Muscle layer of duodenum (tissue), 2 donors: ENCODE results near the gene PTPRN2.
"Not testable (repeated sequence)": the region's sequence is repeated elsewhere in the genome, so short reads cannot be mapped to it uniquely, and the experiment has no call there.

Experiments used
- H3K27ac ChIP-seq: one replicate; pipeline ENCODE4 v1.7.0; 2013; ENCODE audit warnings: mild to moderate bottlenecking, low read length
- H3K27me3 ChIP-seq: one replicate; pipeline ENCODE4 v1.7.0; 2013; ENCODE audit warnings: low read depth, mild to moderate bottlenecking, control low read depth, low read length
- H3K36me3 ChIP-seq, 2 donors: one replicate each; pipeline ENCODE4 v1.7.0; 2013; ENCODE audit warnings: low read length in 2 of 2, control low read depth in 1 of 2, mild to moderate bottlenecking in 1 of 2; ENCODE audit not compliant: insufficient read depth in 2 of 2, control insufficient read depth in 1 of 2
- H3K4me1 ChIP-seq, 2 donors: one replicate each; pipeline ENCODE4 v1.7.0; 2013; ENCODE audit warnings: low read length in 2 of 2, mild to moderate bottlenecking in 2 of 2, control low read depth in 1 of 2, moderate library complexity in 1 of 2; ENCODE audit not compliant: insufficient read depth in 2 of 2, control insufficient read depth in 1 of 2
- H3K4me3 ChIP-seq, 2 donors: one replicate each; pipeline ENCODE4 v1.7.0; 2013; ENCODE audit warnings: low read length in 2 of 2, low read depth in 1 of 2, mild to moderate bottlenecking in 1 of 2
- H3K9me3 ChIP-seq, 2 donors: one replicate each; pipeline ENCODE4 v1.7.0; 2013; ENCODE audit warnings: low read length in 2 of 2, control low read depth in 1 of 2, mild to moderate bottlenecking in 1 of 2; ENCODE audit not compliant: control insufficient read depth in 1 of 2
- donor health status: healthy.

PTPRN2 gene

DNA sequence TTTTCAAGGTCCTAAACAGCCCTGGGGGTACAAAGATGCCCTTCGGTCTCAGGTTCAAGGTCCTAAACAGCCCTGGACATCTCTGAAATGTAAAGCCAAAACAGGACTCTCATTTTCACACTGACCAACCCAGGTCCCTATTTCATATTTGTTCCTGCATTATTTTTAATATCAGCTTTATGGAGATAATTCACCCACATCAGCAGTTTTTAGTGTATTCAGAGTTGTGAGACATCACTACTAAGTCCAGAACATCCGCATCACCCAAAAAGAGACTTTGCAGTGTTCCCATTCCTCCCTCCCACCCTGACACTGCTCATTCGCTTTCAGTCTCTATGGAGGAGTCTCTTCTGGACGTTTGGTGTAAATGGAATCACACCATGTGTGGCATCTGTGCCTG, 420.2 kb downstream of the PTPRN2 start:
- no peak overlapping the region for H3K27ac ChIP-seq
- H3K9me3 ChIP-seq = peaks cover 0 to 19% of the 10 kb centered on the region in 2 donors
- H3K36me3 ChIP-seq = no peaks in the 10 kb centered on the region
- H3K27me3 ChIP-seq = no peaks in the 10 kb centered on the region
- no peak overlapping the region for H3K4me3 ChIP-seq
- H3K4me1 ChIP-seq = no peaks in the 10 kb centered on the region

DNA sequence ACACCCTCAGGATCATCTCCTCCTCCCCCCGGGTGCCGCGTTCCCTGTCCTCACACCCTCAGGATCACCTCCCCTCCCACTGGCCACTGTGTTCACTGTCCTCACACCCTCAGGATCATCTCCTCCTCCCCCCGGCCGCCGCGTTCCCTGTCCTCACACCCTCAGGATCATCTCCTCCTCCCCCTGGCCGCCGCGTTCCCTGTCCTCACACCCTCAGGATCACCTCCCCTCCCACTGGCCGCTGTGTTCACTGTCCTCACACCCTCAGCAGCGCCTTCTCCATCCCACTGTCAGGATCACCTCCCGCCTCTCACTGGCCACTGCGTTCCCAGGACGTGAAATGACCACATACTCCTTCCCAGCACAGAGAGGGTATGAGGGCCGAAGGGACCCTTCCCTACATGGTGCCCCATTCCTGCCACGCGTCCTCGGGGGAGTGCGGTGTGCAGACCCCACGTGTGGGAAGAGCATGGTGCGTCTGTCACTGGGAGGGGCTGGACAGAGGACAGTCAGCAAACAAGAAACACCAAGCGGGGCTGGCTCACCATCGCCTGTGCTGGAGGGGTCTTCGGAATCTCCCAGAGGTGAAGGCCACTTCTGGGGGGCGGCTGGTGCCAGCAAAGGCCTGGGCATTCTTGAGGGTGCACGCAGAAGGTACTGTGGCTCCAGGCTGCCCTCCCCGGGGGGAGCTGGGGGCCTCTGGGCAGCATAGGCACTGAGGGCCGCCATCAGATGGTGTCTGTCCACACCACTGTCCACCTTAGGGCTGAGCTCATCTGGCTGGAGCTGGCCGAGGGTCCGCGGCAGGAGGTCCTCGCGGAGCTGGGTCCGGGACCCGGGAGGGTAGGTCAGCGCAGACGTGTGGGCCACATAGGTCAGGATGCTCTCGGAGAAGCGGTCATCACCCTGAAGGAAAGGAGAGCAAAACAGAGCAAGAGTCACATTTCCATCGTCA, 421.0 kb downstream of the PTPRN2 start:
- Histone ChIP-seq H3K27me3 (no peaks in the 10 kb centered on the region), H3K9me3 (peaks cover 0 to 17% of the 10 kb centered on the region in 2 donors), H3K4me1 (no peaks in the 10 kb centered on the region), H3K27ac (no peak overlapping the region), H3K36me3 (no peaks in the 10 kb centered on the region), H3K4me3 (no peak overlapping the region)

DNA sequence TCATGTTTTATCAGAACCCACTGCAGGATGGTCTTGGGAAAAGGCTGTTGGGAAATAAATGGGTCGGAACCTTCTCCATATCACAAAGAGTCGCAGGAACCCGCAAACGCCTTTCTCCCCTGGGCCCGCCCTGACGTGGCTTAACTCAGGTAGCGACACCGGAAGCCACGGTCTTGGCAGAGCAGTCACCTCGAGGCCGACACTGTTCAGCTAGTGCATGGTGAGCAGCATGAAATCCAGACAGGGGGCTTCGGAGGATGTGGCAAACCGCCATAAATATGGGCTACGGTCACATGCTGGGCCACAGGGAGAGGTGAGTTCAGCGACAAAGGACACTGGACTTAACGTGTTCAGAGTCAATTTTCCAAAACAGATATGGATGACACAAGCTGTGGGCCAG, 421.9 kb downstream of the PTPRN2 start:
- Histone ChIP-seq H3K9me3 (peaks cover 0 to 17% of the 10 kb centered on the region in 2 donors), H3K27me3 (no peaks in the 10 kb centered on the region), H3K27ac (no peak overlapping the region), H3K36me3 (no peaks in the 10 kb centered on the region), H3K4me1 (no peaks in the 10 kb centered on the region), H3K4me3 (no peak overlapping the region)

DNA sequence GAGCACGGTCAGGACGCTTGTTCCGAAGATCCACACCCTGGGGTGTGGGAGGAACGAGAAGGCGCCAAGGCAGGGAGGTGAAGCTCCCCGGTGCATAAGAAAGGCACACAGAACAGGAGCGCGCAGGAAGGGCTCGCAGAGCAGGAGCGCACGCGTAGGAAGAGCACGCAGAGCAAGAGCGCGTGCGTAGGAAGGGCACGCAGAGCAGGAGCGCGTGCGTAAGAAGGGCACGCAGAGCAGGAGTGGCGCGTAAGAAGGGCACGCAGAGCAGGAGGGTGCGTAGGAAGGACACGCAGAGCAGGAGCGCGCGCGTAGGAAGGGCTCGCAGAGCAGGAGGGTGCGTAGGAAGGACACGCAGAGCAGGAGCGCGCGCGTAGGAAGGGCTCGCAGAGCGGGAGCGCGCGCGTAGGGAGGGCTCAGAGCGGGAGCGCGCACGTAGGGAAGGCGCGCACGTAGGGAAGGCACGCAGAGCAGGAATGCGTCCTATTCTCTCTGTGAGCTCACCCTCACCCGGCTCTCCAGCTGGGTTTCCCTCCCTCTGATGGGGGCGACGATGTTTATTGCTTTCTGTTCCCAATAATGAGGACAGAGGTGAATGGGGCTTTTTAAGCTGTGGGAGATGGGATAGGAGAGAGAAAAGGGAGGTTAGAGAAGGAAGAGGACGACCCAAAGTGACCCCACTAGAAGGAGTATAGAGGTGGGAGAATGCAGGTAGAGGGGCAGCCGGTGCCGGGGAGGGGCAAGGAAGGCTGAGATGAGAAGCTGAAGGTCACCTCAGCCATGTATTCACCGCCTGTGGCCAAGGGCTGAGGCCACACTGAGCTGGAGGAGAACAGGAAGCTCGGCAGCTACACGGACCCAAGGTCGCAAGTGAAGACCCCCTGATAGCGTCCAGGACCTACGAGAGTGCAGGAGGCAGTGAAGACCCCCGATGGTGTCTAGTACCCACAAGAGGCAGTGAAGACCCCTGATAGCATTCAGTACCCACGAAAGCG, 423.2 kb downstream of the PTPRN2 start:
- Histone ChIP-seq H3K36me3 (no peaks in the 10 kb centered on the region), H3K4me1 (no peaks in the 10 kb centered on the region), H3K27ac (no peak overlapping the region), H3K9me3 (peaks cover 0 to 17% of the 10 kb centered on the region in 2 donors), H3K4me3 (no peak overlapping the region), H3K27me3 (no peaks in the 10 kb centered on the region)

DNA sequence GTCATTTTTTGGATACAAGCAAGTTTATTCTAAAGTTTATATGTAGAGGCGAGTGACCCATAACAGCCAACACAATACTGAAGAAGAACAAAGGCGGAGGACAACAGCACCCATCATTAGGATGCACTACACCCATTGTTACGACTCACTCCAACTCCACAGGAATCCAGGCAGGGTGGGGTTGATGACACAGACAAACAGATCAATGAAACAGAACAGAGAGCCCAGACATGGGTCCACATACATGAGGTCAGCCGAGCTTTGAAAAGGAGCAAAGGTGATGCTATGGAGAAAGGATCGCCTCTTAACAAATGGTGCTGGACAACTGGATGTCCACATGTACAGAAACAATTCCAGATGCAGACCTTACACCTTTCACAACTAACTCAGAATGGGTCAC, 426.4 kb downstream of the PTPRN2 start:
- H3K9me3 ChIP-seq = peaks cover 0 to 13% of the 10 kb centered on the region in 2 donors
- H3K27me3 ChIP-seq = no peaks in the 10 kb centered on the region

DNA sequence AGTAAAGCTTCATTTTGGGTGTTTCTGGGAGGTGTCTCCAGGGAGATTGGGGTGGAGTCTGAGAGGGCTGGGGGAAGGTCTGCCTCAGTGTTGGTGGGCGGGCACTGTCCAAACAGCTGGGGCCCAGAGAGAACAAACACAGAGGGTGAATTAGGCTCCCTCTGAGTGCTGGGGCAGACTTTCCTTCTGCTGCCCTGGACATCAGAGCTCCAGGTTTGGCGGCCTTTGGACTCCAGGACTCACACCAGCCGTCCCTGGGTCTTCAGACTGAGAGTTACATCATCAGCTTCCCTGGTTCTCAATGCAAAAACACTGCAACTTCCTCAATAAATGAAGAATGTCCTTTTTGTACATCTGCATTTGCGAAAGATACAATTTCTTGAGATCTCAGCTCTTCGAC, 427.4 kb downstream of the PTPRN2 start:
- no peaks in the 10 kb centered on the region for H3K36me3 ChIP-seq
- no peak overlapping the region for H3K4me3 ChIP-seq
- H3K9me3 ChIP-seq = peaks cover 0 to 13% of the 10 kb centered on the region in 2 donors

More for the DNA sequence above, 426.4 kb downstream of the PTPRN2 start:
- Histone ChIP-seq H3K4me1 (no peaks in the 10 kb centered on the region), H3K36me3 (no peaks in the 10 kb centered on the region), H3K4me3 (no peak overlapping the region), H3K27ac (no peak overlapping the region)

DNA sequence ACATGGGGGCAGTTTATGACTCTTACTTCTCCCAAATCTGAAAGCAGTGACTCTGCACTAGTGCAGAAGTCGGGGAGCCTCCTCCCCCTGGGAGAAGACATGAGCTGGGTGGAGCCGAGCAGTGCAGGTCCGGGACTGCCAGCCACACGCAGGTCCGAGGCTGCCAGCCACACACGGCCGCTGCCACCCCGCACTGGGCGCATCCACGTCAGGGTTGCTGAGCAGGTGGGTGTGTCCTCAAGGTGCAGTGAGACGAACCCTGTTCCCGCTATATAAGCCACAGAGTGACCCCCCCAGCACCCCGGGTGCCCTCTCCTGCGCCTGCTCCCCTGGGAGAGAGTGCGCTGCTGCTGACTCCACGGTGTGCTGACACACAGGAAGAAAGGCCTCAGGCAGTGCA, 430.2 kb downstream of the PTPRN2 start:
- H3K9me3 ChIP-seq = no peaks in the 10 kb centered on the region
- no peak overlapping the region for H3K27ac ChIP-seq
- no peak overlapping the region for H3K4me3 ChIP-seq
- no peaks in the 10 kb centered on the region for H3K36me3 ChIP-seq
- H3K27me3 ChIP-seq = no peaks in the 10 kb centered on the region
- no peaks in the 10 kb centered on the region for H3K4me1 ChIP-seq

More for the DNA sequence above, 427.4 kb downstream of the PTPRN2 start:
- Histone ChIP-seq H3K4me1 (no peaks in the 10 kb centered on the region), H3K27ac (no peak overlapping the region), H3K27me3 (no peaks in the 10 kb centered on the region)

DNA sequence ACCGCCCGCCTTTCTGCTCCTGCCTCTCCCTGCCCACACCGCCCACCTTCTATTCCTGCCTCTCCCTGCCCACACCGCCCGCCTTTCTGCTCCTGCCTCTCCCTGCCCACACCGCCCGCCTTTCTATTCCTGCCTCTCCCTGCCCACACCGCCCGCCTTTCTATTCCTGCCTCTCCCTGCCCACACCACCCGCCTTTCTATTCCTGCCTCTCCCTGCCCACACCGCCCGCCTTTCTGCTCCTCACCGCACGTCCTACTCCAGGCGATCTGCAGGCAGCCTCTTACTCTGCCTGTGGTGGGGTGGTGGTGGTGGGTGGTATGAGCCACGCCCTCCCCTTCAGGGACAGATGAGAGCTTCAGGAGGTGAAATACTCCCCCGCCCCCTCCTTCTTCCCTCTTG, 436.4 kb downstream of the PTPRN2 start:
- not testable (repeated sequence) for H3K27me3 ChIP-seq, H3K36me3 ChIP-seq, H3K4me1 ChIP-seq, H3K9me3 ChIP-seq, H3K4me3 ChIP-seq, H3K27ac ChIP-seq

DNA sequence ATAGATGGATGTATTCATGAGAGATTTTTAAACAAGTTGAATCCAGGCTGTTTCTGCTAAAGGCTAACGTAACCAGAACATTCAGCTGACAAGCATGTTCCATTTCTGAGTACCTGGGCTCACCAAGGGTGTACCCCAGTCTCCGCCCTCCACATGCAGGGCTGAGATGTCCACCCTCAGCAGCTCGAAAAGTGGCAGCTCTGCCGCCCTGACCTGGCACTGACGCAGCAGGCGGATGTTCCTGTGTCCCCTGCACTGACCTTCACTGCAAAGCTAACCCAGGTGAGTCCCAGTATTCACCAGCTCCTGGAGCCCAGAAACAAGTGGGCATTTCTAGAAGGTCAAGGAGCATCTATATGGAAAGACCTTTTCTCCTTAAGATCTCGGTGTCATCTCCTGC, 437.4 kb downstream of the PTPRN2 start:
- H3K27me3 ChIP-seq = no peaks in the 10 kb centered on the region
- no peak overlapping the region for H3K4me3 ChIP-seq
- no peaks in the 10 kb centered on the region for H3K4me1 ChIP-seq
- H3K9me3 ChIP-seq = peaks cover 0 to 10% of the 10 kb centered on the region in 2 donors
- no peak overlapping the region for H3K27ac ChIP-seq
- H3K36me3 ChIP-seq = no peaks in the 10 kb centered on the region

DNA sequence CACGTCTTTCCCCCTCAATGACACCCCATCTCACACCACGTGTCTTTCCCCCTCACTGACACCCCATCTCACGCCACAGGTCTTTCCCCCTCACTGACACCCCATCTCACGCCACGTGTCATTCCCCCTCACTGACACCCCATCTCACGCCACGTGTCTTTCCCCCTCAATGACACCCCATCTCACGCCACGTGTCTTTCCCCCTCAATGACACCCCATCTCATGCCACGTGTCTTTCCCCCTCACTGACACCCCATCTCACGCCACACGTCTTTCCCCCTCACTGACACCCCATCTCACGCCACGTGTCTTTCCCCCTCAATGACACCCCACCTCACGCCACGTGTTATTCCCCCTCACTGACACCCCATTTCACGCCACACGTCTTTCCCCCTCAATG, 440.2 kb downstream of the PTPRN2 start:
- H3K9me3 ChIP-seq = peaks cover 0 to 17% of the 10 kb centered on the region in 2 donors
- not testable (repeated sequence) for H3K27me3 ChIP-seq, H3K36me3 ChIP-seq, H3K4me1 ChIP-seq, H3K27ac ChIP-seq, H3K4me3 ChIP-seq

DNA sequence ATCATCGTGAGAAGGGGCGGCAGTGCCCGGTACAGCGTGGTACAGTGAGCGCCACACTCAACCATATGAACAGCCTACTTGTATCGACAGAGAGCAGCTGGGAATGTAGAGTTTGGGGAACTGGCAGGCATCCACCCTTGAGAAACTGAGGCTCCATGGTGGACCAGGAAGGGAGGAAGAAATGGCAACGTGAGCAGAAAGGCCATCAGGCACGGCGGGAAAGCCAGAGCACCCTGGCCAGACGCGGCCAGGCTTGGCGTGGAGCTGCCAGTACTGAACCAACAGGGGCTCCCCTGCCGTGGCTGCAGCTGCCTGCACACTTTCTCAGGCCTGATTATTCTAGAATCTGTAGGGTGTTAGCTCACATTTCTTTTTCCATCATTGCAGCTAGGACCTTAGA, 442.3 kb downstream of the PTPRN2 start:
- H3K27me3 ChIP-seq = no peaks in the 10 kb centered on the region
- peaks cover 0 to 17% of the 10 kb centered on the region in 2 donors for H3K9me3 ChIP-seq
- H3K4me1 ChIP-seq = no peaks in the 10 kb centered on the region
- H3K4me3 ChIP-seq = no peak overlapping the region
- H3K27ac ChIP-seq = no peak overlapping the region
- no peaks in the 10 kb centered on the region for H3K36me3 ChIP-seq
